MCF 10A (cell line): Measurements from ENCODE around the gene DAB1. TPM values are rescaled to one million over a fixed set of nuclear protein-coding genes. Genes with fewer than 3 reads are reported as not detected.

Experiments
- BruUV-seq: library from RNA; stranded (reverse); fragments of 400-500 nt; replicated peaks from 2 replicates; lab custom pipeline; 2021; lab: Mats Ljungman, UMichigan
- CTCF ChIA-PET: fragments of 300-600 bp; sonication (Branson Sonifier 250); formaldehyde crosslinking; extraction: SDS; loops from one replicate; lab custom pipeline; 2021; ENCODE audit warnings: antibody characterized with exemption, inconsistent platforms; lab: Yijun Ruan, JAX
- POLR2A ChIA-PET: fragments of 300-600, 350-650 bp; sonication (Branson Sonifier 250); formaldehyde crosslinking; extraction: SDS; loops from one replicate; lab custom pipeline; 2020; ENCODE audit warnings: antibody characterized with exemption, inconsistent platforms; lab: Yijun Ruan, JAX
- DNase-seq: peaks from one replicate; pipeline ENCODE4 v3.0.0-alpha.2; 2018; ENCODE audit not compliant: unreplicated experiment
- H3K27ac Mint-ChIP-seq: one replicate; pipeline ENCODE4 v1.8.0; 2022; ENCODE audit warnings: mild to moderate bottlenecking, low read depth, mixed read lengths; ENCODE audit not compliant: unreplicated experiment
- H3K27me3 Mint-ChIP-seq: one replicate; pipeline ENCODE4 v1.8.0; 2022; ENCODE audit warnings: mixed read lengths; ENCODE audit not compliant: insufficient read depth, unreplicated experiment
- H3K36me3 Mint-ChIP-seq: one replicate; pipeline ENCODE4 v1.8.0; 2022; ENCODE audit warnings: mild to moderate bottlenecking, moderate library complexity, mixed read lengths; ENCODE audit not compliant: insufficient read depth, unreplicated experiment
- H3K4me1 Mint-ChIP-seq: one replicate; pipeline ENCODE4 v1.8.0; 2022; ENCODE audit warnings: mixed read lengths; ENCODE audit not compliant: insufficient read depth, unreplicated experiment
- H3K4me3 Mint-ChIP-seq: one replicate; pipeline ENCODE4 v1.8.0; 2022; ENCODE audit warnings: mild to moderate bottlenecking, moderate library complexity, mixed read lengths; ENCODE audit not compliant: unreplicated experiment
- H3K9me3 Mint-ChIP-seq: one replicate; pipeline ENCODE4 v1.8.0; 2022; ENCODE audit warnings: mixed read lengths; ENCODE audit not compliant: unreplicated experiment
- CTCF ChIP-seq: fragments of 200-600 bp; IDR thresholded peaks from one replicate; pipeline ENCODE4 v1.8.0; 2022; ENCODE audit warnings: antibody characterized with exemption, mild to moderate bottlenecking; ENCODE audit not compliant: unreplicated experiment
- intact Hi-C: fragments of 100-400 bp; cut with micrococcal nuclease; formaldehyde crosslinking; loops from 2 replicates; pipeline ENCODE4 v1.14.1; 2022
- total RNA-seq: library from RNA; stranded (reverse); gene quantifications from 2 replicates; pipeline ENCODE4 v1.2.3, GENCODE V29; 2022

DAB1 gene
- total RNA-seq, 1 experiment from 2014 or later: not detected

DNA sequence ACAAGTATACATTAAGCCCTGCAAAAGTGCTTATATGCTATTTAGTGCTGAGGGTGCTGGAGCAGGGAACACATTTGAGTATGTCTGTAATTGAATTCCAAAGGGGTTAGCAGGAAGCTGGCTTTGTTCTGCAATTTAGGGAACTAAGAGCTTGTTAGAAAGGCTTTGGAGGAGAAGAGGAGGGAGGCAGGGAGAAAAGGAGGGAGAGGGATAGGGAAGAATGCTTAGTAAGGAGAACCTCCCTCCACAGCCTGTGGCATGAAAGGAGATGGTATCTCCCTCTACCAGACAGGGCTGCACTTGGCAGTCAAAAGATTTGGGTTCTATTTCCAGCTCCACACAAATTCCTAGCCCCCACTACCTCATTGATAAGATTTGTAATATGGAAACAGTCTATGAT lies 217.8 kb downstream of the DAB1 start:
- no peak overlapping the region for H3K27ac Mint-ChIP-seq
- POLR2A ChIA-PET: no interaction called here
- H3K27me3 Mint-ChIP-seq: no peaks in the 10 kb centered on the region

GRCh38 chr1:57204942-57205787 lies 218.7 kb downstream of the DAB1 start:
- Mint-ChIP-seq H3K4me1 (peaks cover 5% of the 10 kb centered on the region), H3K27me3 (no peaks in the 10 kb centered on the region), H3K9me3 (no peaks in the 10 kb centered on the region), H3K4me3 (no peak overlapping the region), H3K27ac (no peak overlapping the region), H3K36me3 (no peaks in the 10 kb centered on the region)
- intact Hi-C loops: no loop called here
- TF ChIP-seq CTCF: no peak
- BruUV-seq: no TSS peak
- POLR2A ChIA-PET: no interaction called here
- CTCF ChIA-PET: interaction anchor here (0.5 to 0.6 kb wide), 3 partner anchors 14 to 225 kb away, joined by 3 read pairs; no protein-coding TSS in a partner anchor
- no peak for DNase-seq

More for the DNA sequence above, 217.8 kb downstream of the DAB1 start:
- BruUV-seq: no TSS peak
- no peak for TF ChIP-seq CTCF
- H3K9me3 Mint-ChIP-seq: no peaks in the 10 kb centered on the region
- peaks cover 5% of the 10 kb centered on the region for H3K4me1 Mint-ChIP-seq
- DNase-seq: no peak
- no peak overlapping the region for H3K4me3 Mint-ChIP-seq
- CTCF ChIA-PET: interaction anchor here (0.5 to 0.7 kb wide), 3 partner anchors 93 to 559 kb away, joined by 3 read pairs; no protein-coding TSS in a partner anchor
- H3K36me3 Mint-ChIP-seq: no peaks in the 10 kb centered on the region
- intact Hi-C loops: no loop called here

DNA sequence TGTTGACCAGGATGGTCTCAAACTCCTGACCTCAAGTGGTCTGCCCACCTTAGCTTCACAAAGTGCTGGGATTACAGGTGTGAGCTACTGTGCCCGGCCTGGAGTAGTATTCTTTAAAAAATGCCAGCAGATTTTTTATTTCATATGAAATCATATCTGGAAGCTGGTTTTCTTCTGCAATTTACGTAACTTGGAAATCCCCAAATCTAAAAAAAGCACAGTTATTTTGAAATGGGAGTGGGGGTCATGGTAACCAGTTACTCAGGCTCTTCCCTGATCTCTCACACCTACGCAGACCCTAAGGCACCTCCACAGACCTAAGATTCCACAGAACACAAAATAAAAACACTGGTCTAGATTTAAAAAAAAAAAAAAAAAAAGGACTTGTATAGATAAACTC lies 219.8 kb downstream of the DAB1 start:
- DNase-seq: no peak
- no peak for TF ChIP-seq CTCF
- BruUV-seq: no TSS peak
- Mint-ChIP-seq H3K4me3 (no peak overlapping the region), H3K4me1 (peaks cover 5% of the 10 kb centered on the region), H3K9me3 (no peaks in the 10 kb centered on the region), H3K36me3 (no peaks in the 10 kb centered on the region), H3K27me3 (no peaks in the 10 kb centered on the region), H3K27ac (no peak overlapping the region)
- CTCF ChIA-PET: interaction anchor here (0.6 kb wide), 1 partner anchor 13 kb away, joined by 3 read pairs; no protein-coding TSS in a partner anchor
- intact Hi-C loops: no loop called here
- POLR2A ChIA-PET: interaction anchor here (0.6 kb wide), 1 partner anchor 850 kb away, joined by 3 read pairs; no protein-coding TSS in a partner anchor

DNA sequence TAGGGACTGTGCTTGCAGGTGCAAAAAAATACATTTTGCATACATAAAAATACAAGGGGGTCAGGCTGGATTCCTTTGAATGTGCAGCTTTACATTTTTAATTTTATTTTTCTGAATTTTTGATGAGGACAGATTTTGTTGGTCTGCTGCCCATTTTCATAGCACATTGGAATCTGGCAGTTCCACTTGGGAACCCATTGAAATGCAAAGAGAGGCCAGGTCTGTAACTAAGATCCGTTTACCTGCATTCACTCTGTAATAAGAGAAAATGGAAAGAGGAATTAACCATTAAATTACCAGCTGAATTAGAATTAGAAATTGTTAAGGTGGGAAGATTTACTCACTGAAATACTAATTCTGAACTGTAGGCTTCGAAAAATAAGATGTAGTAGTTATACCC lies 221.6 kb downstream of the DAB1 start:
- Mint-ChIP-seq H3K27me3 (no peaks in the 10 kb centered on the region), H3K4me3 (no peak overlapping the region), H3K4me1 (peaks cover 5% of the 10 kb centered on the region), H3K9me3 (no peaks in the 10 kb centered on the region), H3K36me3 (no peaks in the 10 kb centered on the region), H3K27ac (no peak overlapping the region)
- no peak for TF ChIP-seq CTCF
- no TSS peak for BruUV-seq
- ChIA-PET CTCF (no interaction called here), POLR2A (no interaction called here)
- intact Hi-C loops: no loop called here
- DNase-seq: no peak
